ENCODE measurements around the gene CADM2.

Gene CADM2

DNA sequence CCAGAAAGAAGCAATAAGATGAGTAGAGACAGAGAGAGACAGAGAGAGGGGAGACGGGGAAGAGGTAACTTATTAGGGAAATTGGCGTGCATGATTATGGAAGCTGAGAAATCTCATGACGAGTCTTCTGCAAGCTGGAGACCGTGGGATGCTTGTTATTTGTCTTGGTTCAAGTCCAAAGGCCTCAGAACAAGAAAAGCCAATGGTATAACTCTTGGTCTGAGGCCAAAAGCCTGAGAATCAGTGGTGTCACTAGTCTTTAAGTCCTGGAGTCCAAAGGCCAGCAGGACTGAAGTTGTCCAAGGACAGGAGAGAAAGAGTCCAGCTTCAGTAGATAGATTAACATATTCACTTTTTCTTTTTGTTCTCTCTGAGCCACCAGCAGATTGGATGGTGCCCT, 613.6 kb downstream of the CADM2 start:
- H3K9me3 Mint-ChIP-seq: no peaks in the 10 kb centered on the region
- H3K4me1 Mint-ChIP-seq: no peaks in the 10 kb centered on the region
- ATAC-seq (no peak), DNase-seq (no peak)
- H3K27me3 Mint-ChIP-seq: no peaks in the 10 kb centered on the region
- no peak overlapping the region for H3K4me3 Mint-ChIP-seq
- H3K36me3 Mint-ChIP-seq (ENCODE audit: low read depth): no peaks in the 10 kb centered on the region
- H3K27ac Mint-ChIP-seq: no peak overlapping the region

DNA sequence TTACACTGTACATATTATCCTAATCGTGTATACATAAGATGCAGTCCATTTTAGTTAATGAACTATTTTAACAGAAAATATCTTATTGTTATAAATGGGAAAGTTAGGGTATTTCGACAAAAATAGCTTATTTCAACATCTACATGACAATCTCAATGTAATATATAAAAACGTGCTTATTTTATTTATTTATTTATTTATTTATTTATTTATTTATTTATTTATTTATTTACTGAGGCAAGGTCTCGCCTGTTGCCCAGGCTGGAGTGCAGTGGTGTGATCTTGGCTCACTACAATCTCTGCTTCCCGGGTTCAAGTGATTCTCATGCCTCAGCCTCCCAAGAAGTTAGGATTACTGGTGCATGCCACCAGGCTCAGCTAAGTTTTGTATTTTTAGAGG, 614.2 kb downstream of the CADM2 start:
- Mint-ChIP-seq H3K36me3 (ENCODE audit: low read depth) (no peaks in the 10 kb centered on the region), H3K27ac (no peak overlapping the region), H3K9me3 (no peaks in the 10 kb centered on the region), H3K4me1 (no peaks in the 10 kb centered on the region), H3K4me3 (no peak overlapping the region), H3K27me3 (no peaks in the 10 kb centered on the region)
- no peak for ATAC-seq
- DNase-seq: no peak

DNA sequence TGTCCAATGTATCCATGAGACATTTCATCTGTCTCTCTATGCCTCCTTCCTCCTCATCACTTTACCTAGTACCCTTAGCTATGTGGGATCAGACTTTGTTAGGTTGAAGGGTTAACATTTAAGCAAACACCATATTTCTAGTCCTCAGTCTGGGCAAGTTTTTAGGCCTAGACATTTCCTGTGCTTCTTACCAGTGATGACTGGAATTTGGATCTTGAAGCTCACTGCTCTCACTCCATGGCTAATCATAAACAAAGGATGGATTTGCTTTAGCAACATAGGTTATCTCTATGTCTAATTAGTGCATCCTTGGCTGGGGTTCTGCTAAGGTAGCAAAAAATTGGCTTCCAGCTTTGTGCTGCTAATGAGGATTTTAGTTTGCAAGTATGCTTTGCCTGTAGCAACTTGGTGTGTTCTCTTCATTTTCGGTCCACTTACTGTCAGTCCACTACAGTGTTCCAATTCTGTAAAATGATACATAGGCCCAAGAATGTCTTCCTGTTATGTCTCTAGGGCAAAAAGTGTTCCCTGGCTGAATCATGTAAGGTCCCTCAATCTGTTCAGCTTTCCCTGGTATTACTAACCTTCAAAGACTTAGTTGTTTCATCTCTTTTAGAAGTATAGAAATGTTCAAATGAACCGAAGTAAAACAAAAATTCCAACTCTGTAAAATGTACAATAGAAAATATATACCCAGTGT, 615.4 kb downstream of the CADM2 start:
- no peaks in the 10 kb centered on the region for H3K9me3 Mint-ChIP-seq
- DNase-seq (no peak), ATAC-seq (no peak)
- no peak overlapping the region for H3K27ac Mint-ChIP-seq
- H3K36me3 Mint-ChIP-seq (ENCODE audit: low read depth): no peaks in the 10 kb centered on the region
- no peaks in the 10 kb centered on the region for H3K27me3 Mint-ChIP-seq
- no peak overlapping the region for H3K4me3 Mint-ChIP-seq
- H3K4me1 Mint-ChIP-seq: no peaks in the 10 kb centered on the region

DNA sequence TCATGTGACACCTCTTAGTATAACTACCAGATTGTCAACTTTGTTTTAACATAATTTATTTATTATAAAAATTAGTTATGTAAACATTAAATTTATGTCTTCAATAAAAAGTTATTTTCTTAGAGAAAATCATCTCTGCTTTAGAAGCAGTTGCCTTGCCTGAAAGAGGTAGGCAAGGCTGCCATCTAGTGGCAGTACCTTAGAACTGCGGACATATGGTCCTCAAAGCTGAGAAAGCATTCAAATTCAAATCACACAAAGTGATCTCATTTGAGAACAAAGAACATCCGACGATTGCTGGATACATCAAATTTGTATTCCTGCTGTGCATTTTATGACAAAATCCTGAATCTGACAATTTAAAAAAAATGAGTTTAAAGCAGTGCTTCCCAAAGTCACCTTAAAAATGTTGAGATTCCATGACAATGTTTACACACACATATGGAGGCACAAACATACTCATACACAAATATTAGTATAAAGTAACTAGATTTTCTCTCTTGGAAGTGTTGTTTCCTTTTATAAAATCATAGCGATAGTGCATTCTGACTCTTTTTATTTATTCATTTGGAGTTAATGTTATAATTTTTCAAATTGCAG, 617.4 kb downstream of the CADM2 start:
- Mint-ChIP-seq H3K9me3 (no peaks in the 10 kb centered on the region), H3K4me3 (no peak overlapping the region), H3K4me1 (no peaks in the 10 kb centered on the region), H3K36me3 (ENCODE audit: low read depth) (no peaks in the 10 kb centered on the region), H3K27ac (no peak overlapping the region), H3K27me3 (no peaks in the 10 kb centered on the region)
- peak; percentile 42 for DNase-seq
- ATAC-seq: no peak

DNA sequence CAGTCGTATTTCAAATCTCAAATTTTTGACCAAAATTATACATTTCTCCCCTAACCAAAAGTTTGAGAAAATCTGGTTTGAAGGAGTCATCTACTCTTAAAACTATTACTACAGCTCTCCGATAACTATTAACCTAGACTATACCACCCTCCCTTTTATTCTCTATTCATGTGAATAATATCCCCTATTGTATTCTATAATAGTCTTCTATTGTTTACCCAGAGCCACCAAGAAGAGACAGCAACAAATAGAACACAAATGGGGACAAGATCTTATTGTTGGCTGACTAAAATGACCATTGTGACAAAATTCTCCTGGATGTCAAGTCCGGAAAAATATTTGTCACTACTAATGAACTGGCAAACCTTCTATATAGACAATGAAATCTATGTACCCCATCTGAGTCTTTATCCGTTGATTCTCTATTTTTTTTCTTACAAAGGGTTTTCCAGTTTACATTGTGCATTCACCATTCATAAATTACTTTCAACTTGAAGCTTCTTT, 618.0 kb downstream of the CADM2 start:
- no peaks in the 10 kb centered on the region for H3K4me1 Mint-ChIP-seq
- DNase-seq (no peak), ATAC-seq (no peak)
- H3K27ac Mint-ChIP-seq: no peak overlapping the region
- H3K9me3 Mint-ChIP-seq: no peaks in the 10 kb centered on the region
- no peaks in the 10 kb centered on the region for H3K27me3 Mint-ChIP-seq
- no peaks in the 10 kb centered on the region for H3K36me3 Mint-ChIP-seq (ENCODE audit: low read depth)
- H3K4me3 Mint-ChIP-seq: no peak overlapping the region

DNA sequence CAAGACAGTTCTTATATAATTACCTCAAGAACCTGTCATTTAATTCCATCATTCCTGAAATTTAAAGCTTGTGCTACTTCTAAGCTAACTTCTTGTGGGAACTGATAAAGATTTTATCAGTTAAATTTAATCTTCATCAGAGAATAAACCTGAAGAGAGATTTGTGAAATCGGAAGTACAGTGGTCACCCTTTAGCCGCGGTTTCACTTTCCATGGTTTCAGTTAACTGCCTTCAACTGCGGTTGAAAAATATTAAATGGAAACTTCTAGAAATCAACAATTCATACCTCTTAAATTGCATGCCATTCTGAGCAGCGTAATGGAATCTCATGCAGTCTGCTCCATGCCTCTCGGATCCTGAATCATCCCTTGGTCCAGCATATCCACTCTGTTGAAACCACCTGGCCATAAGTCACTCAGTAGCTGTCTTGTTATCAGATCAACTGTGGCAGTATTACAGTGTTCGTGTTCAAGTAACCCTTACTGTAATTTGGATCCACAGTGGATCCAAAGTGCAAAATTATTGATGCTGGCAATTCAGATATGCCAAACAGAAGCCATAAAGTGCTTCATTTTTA, 626.1 kb downstream of the CADM2 start:
- DNase-seq (no peak), ATAC-seq (no peak)
- H3K36me3 Mint-ChIP-seq (ENCODE audit: low read depth): no peaks in the 10 kb centered on the region
- H3K27ac Mint-ChIP-seq: no peak overlapping the region
- no peak overlapping the region for H3K4me3 Mint-ChIP-seq
- no peaks in the 10 kb centered on the region for H3K27me3 Mint-ChIP-seq
- H3K9me3 Mint-ChIP-seq: no peaks in the 10 kb centered on the region
- no peaks in the 10 kb centered on the region for H3K4me1 Mint-ChIP-seq

DNA sequence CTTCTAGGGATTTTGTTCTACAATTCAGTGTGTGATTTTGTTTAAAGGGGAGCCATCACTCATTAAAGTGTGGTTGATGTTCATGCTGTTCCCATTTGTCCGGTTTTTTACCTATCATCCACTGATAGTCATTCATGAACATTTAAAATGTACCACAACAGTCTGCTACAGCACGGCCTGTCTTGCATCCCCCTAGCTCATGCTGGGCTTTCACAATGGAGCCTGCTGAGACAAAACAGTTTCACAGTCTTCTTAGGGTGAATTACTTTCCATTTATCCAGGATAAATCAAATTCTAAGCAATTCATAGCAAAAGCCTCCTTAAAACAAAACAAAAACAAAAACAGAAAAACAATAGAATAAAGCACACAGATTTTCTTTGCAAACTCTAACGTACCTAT, 627.2 kb downstream of the CADM2 start:
- no peak for ATAC-seq
- H3K27me3 Mint-ChIP-seq: no peaks in the 10 kb centered on the region
- H3K36me3 Mint-ChIP-seq (ENCODE audit: low read depth): no peaks in the 10 kb centered on the region
- no peak for DNase-seq
- no peak overlapping the region for H3K4me3 Mint-ChIP-seq
- no peaks in the 10 kb centered on the region for H3K4me1 Mint-ChIP-seq
- no peaks in the 10 kb centered on the region for H3K9me3 Mint-ChIP-seq
- H3K27ac Mint-ChIP-seq: no peak overlapping the region

DNA sequence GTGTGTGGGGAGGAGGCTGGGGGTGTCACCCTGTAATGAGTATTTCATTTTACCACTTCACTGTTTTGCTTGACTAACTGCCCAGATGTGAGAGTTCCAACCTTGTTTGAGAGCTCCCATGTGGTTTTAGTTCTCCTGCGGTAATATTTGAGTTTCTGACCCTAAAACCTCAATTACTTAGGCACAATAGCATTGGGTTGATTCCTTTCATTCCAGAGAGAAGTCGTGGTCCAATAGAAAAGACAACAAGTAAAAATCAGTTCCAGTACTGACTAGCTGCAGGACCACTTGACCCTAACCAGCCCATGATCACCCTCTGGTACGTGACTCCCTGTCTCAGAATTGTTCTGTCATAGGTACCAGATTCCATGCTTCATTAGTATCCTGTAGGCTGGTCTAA, 630.4 kb downstream of the CADM2 start:
- no peak overlapping the region for H3K27ac Mint-ChIP-seq
- H3K27me3 Mint-ChIP-seq: no peaks in the 10 kb centered on the region
- ATAC-seq (no peak), DNase-seq (no peak)
- no peaks in the 10 kb centered on the region for H3K4me1 Mint-ChIP-seq
- no peak overlapping the region for H3K4me3 Mint-ChIP-seq
- no peaks in the 10 kb centered on the region for H3K9me3 Mint-ChIP-seq
- no peaks in the 10 kb centered on the region for H3K36me3 Mint-ChIP-seq (ENCODE audit: low read depth)

DNA sequence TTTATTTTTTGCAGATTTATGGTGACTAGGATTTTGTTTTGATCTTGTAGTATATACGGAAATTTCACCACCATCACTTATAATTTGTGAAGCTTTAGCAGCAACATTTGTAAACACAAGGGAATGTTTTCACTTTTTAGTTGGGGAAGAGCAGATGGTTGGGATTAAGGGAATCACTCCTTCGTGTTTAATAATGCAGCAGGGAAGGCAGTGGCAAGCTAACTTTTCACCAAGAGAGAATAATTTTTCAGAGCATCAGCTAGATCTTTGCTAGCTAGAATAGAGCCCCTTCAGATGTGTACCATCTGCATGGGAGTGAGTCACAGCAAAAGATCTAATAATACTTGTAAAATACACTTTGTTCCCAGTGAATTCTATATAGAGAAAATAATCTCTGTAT, 632.7 kb downstream of the CADM2 start:
- no peak overlapping the region for H3K4me3 Mint-ChIP-seq
- ATAC-seq: no peak
- H3K27me3 Mint-ChIP-seq: no peaks in the 10 kb centered on the region
- no peak for DNase-seq
- no peaks in the 10 kb centered on the region for H3K4me1 Mint-ChIP-seq
- H3K27ac Mint-ChIP-seq: no peak overlapping the region
- H3K9me3 Mint-ChIP-seq: no peaks in the 10 kb centered on the region
- no peaks in the 10 kb centered on the region for H3K36me3 Mint-ChIP-seq (ENCODE audit: low read depth)

DNA sequence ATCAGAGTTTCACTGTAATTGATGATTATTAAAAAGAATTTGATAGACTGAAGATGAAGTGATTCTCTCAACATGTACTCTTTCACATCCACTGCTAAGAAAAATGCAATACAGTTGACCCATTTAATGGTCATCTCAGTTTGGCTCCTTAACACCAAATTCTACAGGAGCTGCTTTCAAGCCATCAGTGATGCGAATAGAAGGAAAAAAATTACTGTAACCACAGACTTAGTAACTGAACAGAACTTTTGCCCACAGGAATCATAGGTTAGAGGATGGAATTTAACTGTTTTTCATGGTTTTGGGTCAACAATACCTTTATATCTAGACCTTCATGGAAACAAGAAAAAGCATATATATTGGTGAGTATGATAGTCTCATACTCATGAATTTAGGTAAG, 633.5 kb downstream of the CADM2 start:
- no peak for DNase-seq
- Mint-ChIP-seq H3K27ac (no peak overlapping the region), H3K27me3 (no peaks in the 10 kb centered on the region), H3K4me3 (no peak overlapping the region), H3K4me1 (no peaks in the 10 kb centered on the region), H3K36me3 (ENCODE audit: low read depth) (no peaks in the 10 kb centered on the region), H3K9me3 (no peaks in the 10 kb centered on the region)
- no peak for ATAC-seq

DNA sequence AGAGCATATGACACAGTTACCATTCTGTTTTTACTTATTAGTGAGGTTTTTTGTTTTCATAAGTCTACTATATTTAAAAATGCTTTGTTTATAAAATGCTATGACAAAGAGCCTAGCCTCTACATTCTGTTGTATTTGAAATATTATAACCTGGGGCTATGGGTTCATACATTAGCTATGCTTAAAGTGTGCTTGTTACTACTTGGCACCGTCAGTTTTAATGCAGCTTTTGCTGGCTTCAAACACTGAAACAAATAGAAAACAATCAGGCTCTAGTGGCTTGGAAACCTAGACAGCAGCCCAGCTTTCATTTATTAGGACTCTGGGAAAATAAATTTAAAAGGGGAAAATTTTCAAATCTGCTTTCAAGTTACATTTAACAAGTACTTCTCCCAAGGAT, 635.9 kb downstream of the CADM2 start:
- Mint-ChIP-seq H3K27ac (no peak overlapping the region), H3K27me3 (no peaks in the 10 kb centered on the region), H3K36me3 (ENCODE audit: low read depth) (no peaks in the 10 kb centered on the region), H3K4me3 (no peak overlapping the region), H3K9me3 (no peaks in the 10 kb centered on the region), H3K4me1 (no peaks in the 10 kb centered on the region)
- DNase-seq (no peak), ATAC-seq (no peak)

DNA sequence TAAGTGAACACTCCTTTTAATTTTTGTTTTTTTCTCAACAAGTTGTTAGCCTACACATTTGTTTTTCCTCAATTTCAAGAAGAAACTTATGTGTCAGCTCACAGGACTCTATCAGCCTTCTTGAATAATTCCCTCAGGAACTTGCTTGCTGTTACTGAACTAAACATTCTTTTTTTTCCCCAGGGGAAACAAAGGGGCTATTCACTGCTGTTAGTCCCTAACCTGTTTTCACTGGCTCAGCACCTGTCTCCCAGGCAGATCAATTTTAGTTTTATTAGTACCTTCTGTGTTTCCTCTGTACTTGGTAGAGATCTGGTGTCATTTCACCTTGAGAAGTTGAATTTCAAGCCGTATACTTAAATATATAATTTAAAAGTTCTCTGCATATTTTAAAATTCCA, 644.6 kb downstream of the CADM2 start:
- H3K27ac Mint-ChIP-seq: no peak overlapping the region
- no peak for ATAC-seq

DNA sequence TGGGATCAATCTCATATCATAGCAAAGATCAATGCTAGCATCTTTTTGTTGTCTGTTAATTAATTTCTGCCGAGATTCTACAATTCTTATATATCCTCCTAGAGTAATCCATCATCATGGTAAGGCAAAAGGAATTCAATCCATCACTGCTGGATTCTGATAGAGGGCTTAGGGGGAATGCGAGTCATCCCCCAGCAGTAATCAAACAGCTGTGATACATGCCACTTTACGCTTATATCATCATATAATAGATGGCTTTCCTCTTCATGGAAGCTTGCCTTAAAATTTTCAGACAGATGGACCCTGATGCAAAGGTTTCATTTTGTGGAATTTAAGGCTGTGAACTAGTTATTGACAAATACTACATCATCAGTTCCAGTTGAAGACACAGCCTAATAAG, 645.9 kb downstream of the CADM2 start:
- no peak for DNase-seq
- Mint-ChIP-seq H3K27ac (no peak overlapping the region), H3K36me3 (ENCODE audit: low read depth) (no peaks in the 10 kb centered on the region), H3K27me3 (no peaks in the 10 kb centered on the region), H3K4me3 (no peak overlapping the region), H3K4me1 (no peaks in the 10 kb centered on the region), H3K9me3 (peaks cover 3% of the 10 kb centered on the region)
- no peak for ATAC-seq

More for the DNA sequence above, 644.6 kb downstream of the CADM2 start:
- no peaks in the 10 kb centered on the region for H3K27me3 Mint-ChIP-seq
- H3K4me3 Mint-ChIP-seq: no peak overlapping the region
- DNase-seq: no peak
- peaks cover 3% of the 10 kb centered on the region for H3K9me3 Mint-ChIP-seq
- no peaks in the 10 kb centered on the region for H3K36me3 Mint-ChIP-seq (ENCODE audit: low read depth)
- no peaks in the 10 kb centered on the region for H3K4me1 Mint-ChIP-seq

DNA sequence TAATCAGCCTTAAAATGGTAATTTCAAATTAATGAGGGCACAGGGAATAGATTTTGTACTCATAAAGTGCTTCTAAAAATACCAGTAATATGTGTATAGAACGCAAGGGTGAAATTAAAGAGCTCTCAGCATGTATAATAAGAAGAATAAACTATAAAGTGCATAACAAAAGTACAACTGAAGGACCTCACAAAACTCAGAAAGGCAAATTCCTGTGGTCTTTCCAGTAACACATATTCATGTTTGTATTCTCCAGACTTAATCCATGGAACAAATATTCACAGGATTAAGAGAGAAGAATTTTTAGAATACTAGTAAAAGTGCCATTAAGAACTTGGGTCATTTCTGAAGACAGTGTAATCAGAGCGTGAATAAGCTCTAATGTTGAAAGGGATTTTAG, 646.3 kb downstream of the CADM2 start:
- DNase-seq: no peak
- Mint-ChIP-seq H3K9me3 (peaks cover 3% of the 10 kb centered on the region), H3K4me1 (no peaks in the 10 kb centered on the region), H3K4me3 (no peak overlapping the region), H3K27me3 (no peaks in the 10 kb centered on the region), H3K36me3 (ENCODE audit: low read depth) (no peaks in the 10 kb centered on the region), H3K27ac (no peak overlapping the region)
- ATAC-seq: no peak

DNA sequence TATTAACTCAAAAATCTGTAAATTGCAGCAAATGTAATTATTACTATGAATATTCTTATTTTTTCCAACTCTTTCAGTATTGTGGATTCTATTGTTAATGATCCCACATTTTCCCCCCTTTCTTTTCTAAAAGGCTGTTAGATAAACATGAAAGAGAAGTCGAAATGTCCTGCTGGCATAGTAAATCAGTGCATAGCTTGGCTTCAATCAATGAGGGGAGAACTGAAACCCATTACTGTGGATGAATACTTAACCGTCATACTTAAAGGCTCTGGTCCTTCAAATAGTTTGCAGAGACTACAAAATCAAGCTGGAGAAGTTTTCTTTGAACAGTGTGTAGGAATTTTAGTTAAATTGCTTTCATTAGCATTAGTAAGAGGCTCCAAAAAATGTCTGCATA, 667.9 kb downstream of the CADM2 start:
- Mint-ChIP-seq H3K27ac (no peak overlapping the region), H3K4me3 (no peak overlapping the region), H3K9me3 (no peaks in the 10 kb centered on the region)

More for the DNA sequence above, 667.9 kb downstream of the CADM2 start:
- DNase-seq (no peak), ATAC-seq (no peak)
- no peaks in the 10 kb centered on the region for H3K36me3 Mint-ChIP-seq (ENCODE audit: low read depth)
- H3K4me1 Mint-ChIP-seq: no peaks in the 10 kb centered on the region
- no peaks in the 10 kb centered on the region for H3K27me3 Mint-ChIP-seq

All from activated naive CD8-positive, alpha-beta T cell treated with anti-CD3 and anti-CD28 coated beads, Interleukin-2, amount 50 U/mL, for 24 hours (primary cell).